HepG2 (cell line): ENCODE results near the gene ZBTB46. TPM values are rescaled to one million over a fixed set of nuclear protein-coding genes. Genes with fewer than 3 reads are reported as not detected.

Experiments
- CEBPG ChIP-seq: IDR thresholded peaks from 2 replicates; pipeline ENCODE4 v1.6.1; 2016
- FOXO1 ChIP-seq: sonication (generic); formaldehyde crosslinking; IDR thresholded peaks from 2 replicates; pipeline ENCODE4 v1.4.0; 2020; ENCODE audit warnings: missing genetic modification reagents
- KLF11 ChIP-seq: IDR thresholded peaks from 2 replicates; pipeline ENCODE4 v1.6.1; 2016; ENCODE audit warnings: missing compliant biosample characterization
- TARDBP ChIP-seq: sonication (generic); formaldehyde crosslinking; IDR thresholded peaks from 2 replicates; pipeline ENCODE4 v1.8.0; 2022; ENCODE audit warnings: mild to moderate bottlenecking, missing genetic modification reagents
- ZFP36 ChIP-seq: fragments of 150-350 bp; IDR thresholded peaks from 2 replicates; pipeline ENCODE4 v1.6.1; 2018; ENCODE audit warnings: borderline replicate concordance, low read length, low read depth; ENCODE audit not compliant: partially characterized antibody
- ZNF20 ChIP-seq: sonication (generic); formaldehyde crosslinking; IDR thresholded peaks from 2 replicates; pipeline ENCODE4 v1.4.0; 2020; ENCODE audit warnings: mild to moderate bottlenecking, moderate library complexity, missing genetic modification reagents
- ZNF564 ChIP-seq: sonication (generic); formaldehyde crosslinking; IDR thresholded peaks from 2 replicates; pipeline ENCODE4 v1.8.1; 2023; ENCODE audit warnings: mild to moderate bottlenecking, missing genetic modification reagents
- ZNF775 ChIP-seq: sonication (generic); formaldehyde crosslinking; IDR thresholded peaks from 2 replicates; pipeline ENCODE4 v1.4.0; 2020; ENCODE audit warnings: missing genetic modification reagents, mild to moderate bottlenecking, moderate library complexity, borderline replicate concordance
- polyA plus RNA-seq, 8 experiments: library from polyadenylated mRNA; depleted of rRNA in 3 of 8; stranded (reverse) in 7 of 8; unstranded in 1 of 8; fragments of >200 nt; fragmentation: Illumina TruSeq in 4 of 8; extraction: Trizol in 4 of 8; gene quantifications; 2 replicates each; pipeline versions ENCODE4 v1.2.1 to v1.2.3, GENCODE V29; 2011 to 2016; ENCODE audit warnings: low read depth in 4 of 8, missing spikeins in 1 of 8, mixed read lengths in 1 of 8; ENCODE audit not compliant: insufficient read depth in 1 of 8
- total RNA-seq, 5 experiments: library from RNA; depleted of rRNA; stranded (reverse); fragments of >200 nt; fragmentation: Illumina TruSeq; extraction: Trizol; gene quantifications; 2 replicates each; pipeline ENCODE4 v1.2.3, GENCODE V29; 2016; ENCODE audit warnings: low read depth in 1 of 5
- TF ChIP-seq, protein P1 (sequence below): sonication (generic); formaldehyde crosslinking; IDR thresholded peaks from 2 replicates; pipeline ENCODE4 v1.5.1; 2020; ENCODE audit warnings: mild to moderate bottlenecking, missing genetic modification reagents, moderate library complexity
- TF ChIP-seq, protein P2 (sequence below): sonication (generic); formaldehyde crosslinking; IDR thresholded peaks from 2 replicates; pipeline ENCODE4 v1.4.0; 2020; ENCODE audit warnings: missing genetic modification reagents, borderline replicate concordance
- TF ChIP-seq, protein P3 (sequence below): sonication (generic); formaldehyde crosslinking; IDR thresholded peaks from 2 replicates; pipeline ENCODE4 v1.4.0; 2020; ENCODE audit warnings: mild to moderate bottlenecking, missing genetic modification reagents
- TF ChIP-seq, protein P4 (sequence below): sonication (generic); formaldehyde crosslinking; IDR thresholded peaks from 2 replicates; pipeline ENCODE4 v1.4.0; 2020; ENCODE audit warnings: mild to moderate bottlenecking, low read depth, missing genetic modification reagents
- TF ChIP-seq, protein P5 (sequence below): fragments of 450-650 bp; IDR thresholded peaks from 2 replicates; pipeline ENCODE4 v1.6.1; 2017
- TF ChIP-seq, protein P6 (sequence below): sonication (generic); formaldehyde crosslinking; IDR thresholded peaks from 2 replicates; pipeline ENCODE4 v1.4.0; 2020; ENCODE audit warnings: low read depth, missing genetic modification reagents

The ZBTB46 gene
- total and polyA plus RNA-seq, 2 of the 13 experiments (the other 11 are each of a cell fraction or from before 2014, with no cell fraction given): 1.6 to 13.5 TPM

DNA sequence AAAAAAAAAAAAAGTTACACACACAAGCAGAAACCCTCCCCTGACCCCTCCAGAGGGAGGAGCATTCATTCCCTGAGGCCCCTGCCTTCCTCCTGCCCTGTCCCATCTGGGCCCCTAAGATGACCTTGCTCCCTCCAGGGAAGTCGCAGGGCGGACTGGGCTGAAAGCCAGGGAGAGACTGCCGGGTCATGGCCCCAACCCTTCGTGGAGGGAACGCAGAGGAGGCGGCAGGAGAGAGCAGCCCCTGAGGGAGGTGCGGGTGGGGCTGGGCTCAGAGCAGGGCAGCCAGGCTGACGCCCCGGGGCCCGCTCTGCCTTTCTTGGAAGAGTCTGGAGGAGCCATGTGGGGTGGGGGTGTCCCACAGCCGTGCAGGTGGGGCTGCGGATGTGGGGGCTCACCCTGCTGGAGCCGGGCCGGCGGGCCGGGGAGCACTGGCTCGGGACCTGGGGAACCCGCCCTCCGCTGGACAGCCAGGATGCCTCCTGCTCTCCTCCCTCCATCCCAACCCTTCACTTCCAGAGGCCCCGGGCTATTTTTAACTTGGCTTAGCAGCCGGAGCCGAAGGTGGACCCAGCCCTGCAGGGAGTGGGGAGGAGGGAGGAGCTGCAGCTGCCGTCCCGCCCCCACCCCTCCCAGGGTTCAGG lies 15.2 kb upstream of the ZBTB46 start (continued):
- TF ChIP-seq, protein P1, sequence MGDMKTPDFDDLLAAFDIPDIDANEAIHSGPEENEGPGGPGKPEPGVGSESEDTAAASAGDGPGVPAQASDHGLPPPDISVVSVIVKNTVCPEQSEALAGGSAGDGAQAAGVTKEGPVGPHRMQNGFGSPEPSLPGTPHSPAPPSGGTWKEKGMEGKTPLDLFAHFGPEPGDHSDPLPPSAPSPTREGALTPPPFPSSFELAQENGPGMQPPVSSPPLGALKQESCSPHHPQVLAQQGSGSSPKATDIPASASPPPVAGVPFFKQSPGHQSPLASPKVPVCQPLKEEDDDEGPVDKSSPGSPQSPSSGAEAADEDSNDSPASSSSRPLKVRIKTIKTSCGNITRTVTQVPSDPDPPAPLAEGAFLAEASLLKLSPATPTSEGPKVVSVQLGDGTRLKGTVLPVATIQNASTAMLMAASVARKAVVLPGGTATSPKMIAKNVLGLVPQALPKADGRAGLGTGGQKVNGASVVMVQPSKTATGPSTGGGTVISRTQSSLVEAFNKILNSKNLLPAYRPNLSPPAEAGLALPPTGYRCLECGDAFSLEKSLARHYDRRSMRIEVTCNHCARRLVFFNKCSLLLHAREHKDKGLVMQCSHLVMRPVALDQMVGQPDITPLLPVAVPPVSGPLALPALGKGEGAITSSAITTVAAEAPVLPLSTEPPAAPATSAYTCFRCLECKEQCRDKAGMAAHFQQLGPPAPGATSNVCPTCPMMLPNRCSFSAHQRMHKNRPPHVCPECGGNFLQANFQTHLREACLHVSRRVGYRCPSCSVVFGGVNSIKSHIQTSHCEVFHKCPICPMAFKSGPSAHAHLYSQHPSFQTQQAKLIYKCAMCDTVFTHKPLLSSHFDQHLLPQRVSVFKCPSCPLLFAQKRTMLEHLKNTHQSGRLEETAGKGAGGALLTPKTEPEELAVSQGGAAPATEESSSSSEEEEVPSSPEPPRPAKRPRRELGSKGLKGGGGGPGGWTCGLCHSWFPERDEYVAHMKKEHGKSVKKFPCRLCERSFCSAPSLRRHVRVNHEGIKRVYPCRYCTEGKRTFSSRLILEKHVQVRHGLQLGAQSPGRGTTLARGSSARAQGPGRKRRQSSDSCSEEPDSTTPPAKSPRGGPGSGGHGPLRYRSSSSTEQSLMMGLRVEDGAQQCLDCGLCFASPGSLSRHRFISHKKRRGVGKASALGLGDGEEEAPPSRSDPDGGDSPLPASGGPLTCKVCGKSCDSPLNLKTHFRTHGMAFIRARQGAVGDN (CRISPR knock-in tag): peak; percentile 68
- no peak for TF ChIP-seq ZNF775 (CRISPR knock-in tag)
- TF ChIP-seq, protein P2, sequence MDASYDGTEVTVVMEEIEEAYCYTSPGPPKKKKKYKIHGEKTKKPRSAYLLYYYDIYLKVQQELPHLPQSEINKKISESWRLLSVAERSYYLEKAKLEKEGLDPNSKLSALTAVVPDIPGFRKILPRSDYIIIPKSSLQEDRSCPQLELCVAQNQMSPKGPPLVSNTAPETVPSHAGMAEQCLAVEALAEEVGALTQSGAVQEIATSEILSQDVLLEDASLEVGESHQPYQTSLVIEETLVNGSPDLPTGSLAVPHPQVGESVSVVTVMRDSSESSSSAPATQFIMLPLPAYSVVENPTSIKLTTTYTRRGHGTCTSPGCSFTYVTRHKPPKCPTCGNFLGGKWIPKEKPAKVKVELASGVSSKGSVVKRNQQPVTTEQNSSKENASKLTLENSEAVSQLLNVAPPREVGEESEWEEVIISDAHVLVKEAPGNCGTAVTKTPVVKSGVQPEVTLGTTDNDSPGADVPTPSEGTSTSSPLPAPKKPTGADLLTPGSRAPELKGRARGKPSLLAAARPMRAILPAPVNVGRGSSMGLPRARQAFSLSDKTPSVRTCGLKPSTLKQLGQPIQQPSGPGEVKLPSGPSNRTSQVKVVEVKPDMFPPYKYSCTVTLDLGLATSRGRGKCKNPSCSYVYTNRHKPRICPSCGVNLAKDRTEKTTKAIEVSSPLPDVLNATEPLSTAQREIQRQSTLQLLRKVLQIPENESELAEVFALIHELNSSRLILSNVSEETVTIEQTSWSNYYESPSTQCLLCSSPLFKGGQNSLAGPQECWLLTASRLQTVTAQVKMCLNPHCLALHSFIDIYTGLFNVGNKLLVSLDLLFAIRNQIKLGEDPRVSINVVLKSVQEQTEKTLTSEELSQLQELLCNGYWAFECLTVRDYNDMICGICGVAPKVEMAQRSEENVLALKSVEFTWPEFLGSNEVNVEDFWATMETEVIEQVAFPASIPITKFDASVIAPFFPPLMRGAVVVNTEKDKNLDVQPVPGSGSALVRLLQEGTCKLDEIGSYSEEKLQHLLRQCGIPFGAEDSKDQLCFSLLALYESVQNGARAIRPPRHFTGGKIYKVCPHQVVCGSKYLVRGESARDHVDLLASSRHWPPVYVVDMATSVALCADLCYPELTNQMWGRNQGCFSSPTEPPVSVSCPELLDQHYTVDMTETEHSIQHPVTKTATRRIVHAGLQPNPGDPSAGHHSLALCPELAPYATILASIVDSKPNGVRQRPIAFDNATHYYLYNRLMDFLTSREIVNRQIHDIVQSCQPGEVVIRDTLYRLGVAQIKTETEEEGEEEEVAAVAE: no peak
- no peak for TF ChIP-seq ZNF564 (CRISPR knock-in tag)
- peak; percentile 77 for TF ChIP-seq TARDBP (CRISPR knock-in tag)
- TF ChIP-seq, protein P3, sequence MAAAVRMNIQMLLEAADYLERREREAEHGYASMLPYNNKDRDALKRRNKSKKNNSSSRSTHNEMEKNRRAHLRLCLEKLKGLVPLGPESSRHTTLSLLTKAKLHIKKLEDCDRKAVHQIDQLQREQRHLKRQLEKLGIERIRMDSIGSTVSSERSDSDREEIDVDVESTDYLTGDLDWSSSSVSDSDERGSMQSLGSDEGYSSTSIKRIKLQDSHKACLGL (CRISPR knock-in tag): no peak
- TF ChIP-seq, protein P4, sequence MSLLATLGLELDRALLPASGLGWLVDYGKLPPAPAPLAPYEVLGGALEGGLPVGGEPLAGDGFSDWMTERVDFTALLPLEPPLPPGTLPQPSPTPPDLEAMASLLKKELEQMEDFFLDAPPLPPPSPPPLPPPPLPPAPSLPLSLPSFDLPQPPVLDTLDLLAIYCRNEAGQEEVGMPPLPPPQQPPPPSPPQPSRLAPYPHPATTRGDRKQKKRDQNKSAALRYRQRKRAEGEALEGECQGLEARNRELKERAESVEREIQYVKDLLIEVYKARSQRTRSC (CRISPR knock-in tag): no peak
- TF ChIP-seq, protein P5, sequence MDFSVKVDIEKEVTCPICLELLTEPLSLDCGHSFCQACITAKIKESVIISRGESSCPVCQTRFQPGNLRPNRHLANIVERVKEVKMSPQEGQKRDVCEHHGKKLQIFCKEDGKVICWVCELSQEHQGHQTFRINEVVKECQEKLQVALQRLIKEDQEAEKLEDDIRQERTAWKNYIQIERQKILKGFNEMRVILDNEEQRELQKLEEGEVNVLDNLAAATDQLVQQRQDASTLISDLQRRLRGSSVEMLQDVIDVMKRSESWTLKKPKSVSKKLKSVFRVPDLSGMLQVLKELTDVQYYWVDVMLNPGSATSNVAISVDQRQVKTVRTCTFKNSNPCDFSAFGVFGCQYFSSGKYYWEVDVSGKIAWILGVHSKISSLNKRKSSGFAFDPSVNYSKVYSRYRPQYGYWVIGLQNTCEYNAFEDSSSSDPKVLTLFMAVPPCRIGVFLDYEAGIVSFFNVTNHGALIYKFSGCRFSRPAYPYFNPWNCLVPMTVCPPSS: no peak
- TF ChIP-seq ZNF20: no peak
- no peak for TF ChIP-seq CEBPG
- TF ChIP-seq, protein P6, sequence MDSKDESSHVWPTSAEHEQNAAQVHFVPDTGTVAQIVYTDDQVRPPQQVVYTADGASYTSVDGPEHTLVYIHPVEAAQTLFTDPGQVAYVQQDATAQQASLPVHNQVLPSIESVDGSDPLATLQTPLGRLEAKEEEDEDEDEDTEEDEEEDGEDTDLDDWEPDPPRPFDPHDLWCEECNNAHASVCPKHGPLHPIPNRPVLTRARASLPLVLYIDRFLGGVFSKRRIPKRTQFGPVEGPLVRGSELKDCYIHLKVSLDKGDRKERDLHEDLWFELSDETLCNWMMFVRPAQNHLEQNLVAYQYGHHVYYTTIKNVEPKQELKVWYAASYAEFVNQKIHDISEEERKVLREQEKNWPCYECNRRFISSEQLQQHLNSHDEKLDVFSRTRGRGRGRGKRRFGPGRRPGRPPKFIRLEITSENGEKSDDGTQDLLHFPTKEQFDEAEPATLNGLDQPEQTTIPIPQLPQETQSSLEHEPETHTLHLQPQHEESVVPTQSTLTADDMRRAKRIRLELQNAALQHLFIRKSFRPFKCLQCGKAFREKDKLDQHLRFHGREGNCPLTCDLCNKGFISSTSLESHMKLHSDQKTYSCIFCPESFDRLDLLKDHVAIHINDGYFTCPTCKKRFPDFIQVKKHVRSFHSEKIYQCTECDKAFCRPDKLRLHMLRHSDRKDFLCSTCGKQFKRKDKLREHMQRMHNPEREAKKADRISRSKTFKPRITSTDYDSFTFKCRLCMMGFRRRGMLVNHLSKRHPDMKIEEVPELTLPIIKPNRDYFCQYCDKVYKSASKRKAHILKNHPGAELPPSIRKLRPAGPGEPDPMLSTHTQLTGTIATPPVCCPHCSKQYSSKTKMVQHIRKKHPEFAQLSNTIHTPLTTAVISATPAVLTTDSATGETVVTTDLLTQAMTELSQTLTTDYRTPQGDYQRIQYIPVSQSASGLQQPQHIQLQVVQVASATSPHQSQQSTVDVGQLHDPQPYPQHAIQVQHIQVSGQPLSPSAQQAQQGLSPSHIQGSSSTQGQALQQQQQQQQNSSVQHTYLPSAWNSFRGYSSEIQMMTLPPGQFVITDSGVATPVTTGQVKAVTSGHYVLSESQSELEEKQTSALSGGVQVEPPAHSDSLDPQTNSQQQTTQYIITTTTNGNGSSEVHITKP (CRISPR knock-in tag): peak; percentile 3; the same call in 1 of the 2 replicates
- TF ChIP-seq ZFP36: no peak
- no peak for TF ChIP-seq FOXO1
- TF ChIP-seq KLF11 (CRISPR knock-in tag): no peak
